Thyroid gland (tissue), 4 donors: Measurements from ENCODE around the gene IQCC.

Experiments
- CTCF ChIP-seq, 6 experiments: fragments of 200-600 bp in 3 of 6; fragments of 450-650 bp in 3 of 6; sonication (generic) in 3 of 6; IDR thresholded peaks; one replicate each; pipeline ENCODE4 v1.5.1; 2016 to 2019; ENCODE audit warnings: antibody characterized with exemption in 6 of 6, mild to moderate bottlenecking in 2 of 6, inconsistent platforms in 1 of 6, moderate library complexity in 1 of 6
- POLR2A ChIP-seq, 2 donors: fragments of 450-650 bp; IDR thresholded peaks; one replicate each; pipeline ENCODE4 v1.6.1; 2017; ENCODE audit warnings: antibody characterized with exemption in 2 of 2, mild to moderate bottlenecking in 2 of 2, moderate library complexity in 1 of 2

- TF ChIP-seq POLR2A (IDR thresholded peaks at IDR 0.05), result no peak
- TF ChIP-seq CTCF (IDR thresholded peaks at IDR 0.05), result no peak
Measured at GRCh38 chr1:32246888-32247273, 41.4 kb downstream of the IQCC start, which contains the start of gene FAM167B.
